GM10847 (cell line): ENCODE measurements around the gene SH3BP1.

Source experiments
- POLR2A ChIP-seq: IDR thresholded peaks from 2 replicates; pipeline ENCODE4 v1.6.1; 2011; ENCODE audit not compliant: insufficient read length; ENCODE audit errors: extremely low read depth

Gene SH3BP1

DNA sequence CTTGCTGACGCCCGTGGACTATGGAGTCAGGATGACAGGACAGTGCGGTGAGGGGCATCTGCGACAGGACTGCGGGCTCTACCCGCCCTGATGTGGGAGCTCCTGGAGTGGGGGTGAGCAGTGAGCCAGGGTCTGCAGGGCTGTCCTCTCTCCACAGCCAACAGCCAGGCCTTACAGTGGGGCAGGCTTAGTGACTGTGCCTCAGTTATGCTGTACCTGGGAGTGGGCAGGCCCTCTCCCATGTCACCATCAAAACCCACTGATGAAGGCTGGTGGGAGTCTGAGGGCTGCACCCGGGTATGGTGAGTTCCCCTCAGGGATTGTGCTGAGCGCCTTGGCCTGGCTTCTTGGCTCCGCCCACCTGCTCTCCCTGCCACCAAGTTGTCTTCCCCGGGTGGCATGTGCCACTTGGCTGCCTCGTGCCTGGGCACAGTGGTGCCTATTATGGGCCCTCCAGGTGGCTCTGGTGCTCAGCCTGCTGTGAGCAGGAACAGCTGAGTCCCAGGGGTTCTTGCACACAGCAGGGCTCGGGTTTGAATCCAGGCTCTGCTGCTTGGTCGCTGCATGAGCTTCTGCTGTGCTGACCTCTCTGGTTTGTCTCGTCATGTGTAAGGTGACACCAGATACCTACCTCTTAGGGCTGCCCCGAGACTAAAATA lies 53.3 kb downstream of the SH3BP1 start:
- TF ChIP-seq POLR2A = no peak

DNA sequence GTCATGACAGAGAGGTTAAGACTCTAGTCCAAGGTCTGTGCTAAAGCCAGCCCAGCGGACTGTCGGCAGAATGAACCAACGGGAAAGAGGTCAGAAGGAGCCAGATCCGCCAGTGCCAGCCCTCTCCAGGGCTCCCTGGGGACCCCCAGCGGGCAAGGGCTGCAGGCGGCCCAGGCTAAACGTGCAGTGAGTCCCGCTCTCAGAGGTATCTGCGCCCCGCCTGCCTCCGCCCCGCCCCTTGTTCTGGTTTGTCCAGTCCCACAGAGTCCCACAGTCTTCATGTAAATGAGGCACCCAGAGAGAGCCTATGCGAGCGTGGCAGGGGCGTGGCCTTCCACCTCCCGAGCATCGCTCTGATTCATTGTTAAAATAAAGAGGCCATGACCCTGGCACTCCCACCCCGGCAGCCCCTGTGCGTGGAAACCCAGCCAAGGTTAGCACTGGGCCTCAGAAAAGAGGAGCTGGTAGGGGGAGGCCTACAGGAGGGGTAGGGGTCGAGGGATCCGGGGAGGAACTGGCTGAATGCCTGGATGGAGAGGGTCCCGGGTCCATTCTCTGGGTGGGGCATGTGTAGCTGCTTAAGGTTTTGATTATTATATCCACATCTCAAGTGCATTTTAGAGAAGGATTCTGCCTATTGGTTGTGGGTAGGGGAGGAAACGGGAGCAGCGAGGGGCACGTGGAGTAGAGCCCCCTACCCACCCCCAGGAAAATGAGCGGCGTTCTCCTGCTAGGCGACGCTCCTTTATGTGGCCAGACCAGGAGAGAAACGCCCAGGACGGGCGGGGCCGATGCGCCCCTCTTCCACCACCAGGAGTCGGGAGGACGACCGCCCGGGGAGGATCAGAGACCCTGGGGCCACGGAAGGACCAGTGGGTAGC lies 57.4 kb downstream of the SH3BP1 start, which contains the start of gene TRIOBP:
Gene TRIOBP (plus strand): TSS at position 392 of the 881 bp plus-strand sequence. CDS start 4,318 bp downstream, outside the sequence.
- no peak for TF ChIP-seq POLR2A

DNA sequence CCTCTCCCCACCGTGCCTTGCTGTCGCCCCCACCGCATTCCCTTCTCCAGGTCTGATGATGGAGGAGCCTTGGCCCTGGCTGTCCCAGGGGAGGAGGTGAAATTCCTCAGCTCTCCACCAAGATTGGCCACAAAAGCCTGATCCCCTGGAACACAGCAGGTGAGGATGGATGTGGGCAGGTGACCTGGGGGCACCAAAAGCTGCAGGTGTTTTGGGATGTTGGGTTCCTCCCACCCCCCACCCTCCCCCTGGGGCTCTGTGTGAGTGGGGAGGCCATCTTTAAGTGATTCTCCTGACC lies 58.0 kb downstream of the SH3BP1 start:
- TF ChIP-seq POLR2A = no peak

DNA sequence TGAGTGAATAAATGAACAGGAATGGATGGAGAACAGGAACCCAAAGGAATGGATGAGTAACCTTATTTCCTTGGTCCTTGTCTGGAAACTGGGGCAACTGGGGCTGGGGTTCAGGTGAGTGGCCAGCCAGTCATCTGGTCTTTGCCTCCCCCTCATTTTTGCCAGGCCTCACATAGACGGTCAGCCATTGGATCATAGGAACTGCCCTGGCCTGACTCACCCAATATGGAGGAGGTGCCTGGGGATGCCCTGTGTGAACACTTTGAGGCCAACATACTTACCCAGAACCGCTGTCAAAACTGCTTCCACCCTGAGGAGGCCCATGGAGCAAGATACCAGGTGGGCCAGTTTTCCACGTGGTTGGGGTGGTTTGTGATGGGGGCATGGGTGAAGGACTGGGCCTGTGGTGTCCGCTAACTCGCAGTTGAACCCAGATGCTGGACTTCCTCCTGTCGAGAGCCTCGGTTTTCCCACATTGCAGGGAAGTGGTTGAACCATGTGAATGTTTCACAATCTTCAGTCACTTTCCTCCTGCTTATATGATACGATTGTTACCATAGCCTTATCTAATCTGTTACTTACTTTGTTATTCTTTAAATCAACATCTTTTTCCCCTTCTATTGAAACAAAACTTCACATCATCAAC lies 61.8 kb downstream of the SH3BP1 start:
- no peak for TF ChIP-seq POLR2A

DNA sequence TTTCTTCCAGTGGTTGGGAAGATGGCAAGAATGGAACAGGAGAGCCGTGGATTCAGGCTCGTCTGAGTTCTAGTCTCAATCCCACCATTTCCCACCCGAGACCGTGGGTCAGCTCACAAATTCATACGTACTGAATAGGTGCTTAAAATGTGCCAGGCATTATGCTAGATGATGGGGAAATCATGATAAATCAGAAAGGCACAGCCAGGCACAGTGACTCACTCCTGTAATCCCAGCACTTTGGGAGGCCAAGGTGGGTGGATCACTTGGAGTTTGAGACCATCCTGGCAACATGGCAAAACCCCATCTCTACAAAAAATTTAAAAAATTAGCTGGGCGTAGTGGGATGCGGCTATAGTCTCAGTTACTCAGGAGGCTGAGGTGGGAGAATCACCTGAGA lies 64.4 kb downstream of the SH3BP1 start:
- TF ChIP-seq POLR2A = no peak

DNA sequence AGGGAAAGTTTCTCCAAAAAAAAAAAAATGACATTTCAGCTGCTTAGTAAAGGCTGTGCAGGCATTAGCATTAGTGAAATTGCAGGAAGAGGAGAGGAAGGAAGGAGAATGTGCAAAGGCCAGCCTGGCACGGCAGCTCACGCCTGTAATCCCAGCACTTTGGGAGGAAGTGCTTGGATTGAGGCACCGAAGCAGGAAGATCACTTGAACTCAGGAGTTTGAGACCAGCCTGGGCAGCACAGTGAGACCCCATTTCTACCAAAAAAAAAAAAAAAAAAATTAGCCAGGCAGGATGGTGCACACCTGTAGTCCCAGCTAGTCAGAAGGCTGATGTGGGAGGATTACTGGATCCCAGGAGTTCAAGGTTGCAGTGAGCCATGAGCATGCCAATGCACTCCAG lies 65.2 kb downstream of the SH3BP1 start:
- TF ChIP-seq POLR2A = no peak

DNA sequence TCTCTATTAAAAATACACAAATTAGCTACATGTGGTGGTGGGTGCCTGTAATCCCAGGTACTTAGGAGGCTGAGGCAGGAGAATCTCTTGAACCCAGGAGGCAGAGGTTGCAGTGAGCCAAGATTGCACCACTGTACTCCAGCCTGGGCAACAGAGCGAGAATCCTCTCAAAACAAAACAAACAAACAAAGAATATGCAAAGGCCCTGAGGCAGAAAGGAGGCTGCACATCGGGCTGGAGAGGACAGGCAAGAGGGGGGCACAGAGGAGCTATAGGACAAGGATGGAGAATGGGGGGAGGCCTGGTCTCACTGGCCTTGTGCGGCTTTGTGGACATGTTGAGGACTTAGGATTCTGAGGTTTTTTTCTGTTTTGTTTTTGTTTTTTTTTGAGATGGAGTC lies 65.7 kb downstream of the SH3BP1 start:
- no peak for TF ChIP-seq POLR2A
